Measurements from ENCODE around the gene KCNQ1.

DNA sequence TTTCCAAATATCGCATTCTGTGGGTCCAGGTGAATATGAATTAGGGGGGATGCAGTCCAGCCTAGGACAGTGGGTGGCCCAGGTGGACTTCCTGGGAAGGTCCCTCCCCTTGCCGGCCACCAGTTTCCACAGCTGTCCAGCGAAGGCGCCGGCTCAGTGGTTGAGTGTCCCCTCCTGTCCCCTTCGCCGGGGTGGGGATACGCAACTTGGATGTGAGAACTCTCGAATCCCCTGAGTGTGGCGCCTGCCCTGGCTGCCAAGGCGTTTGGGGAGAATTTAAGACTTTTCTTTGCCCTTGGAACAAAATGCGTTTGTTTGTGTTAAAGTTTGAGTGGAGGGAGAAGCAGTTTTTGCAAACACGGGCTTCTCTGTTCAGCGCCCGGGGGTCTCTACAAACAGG lies 131.3 kb downstream of the KCNQ1 start:
- TF ChIP-seq GATA2 (IDR thresholded peaks at IDR 0.05; ENCODE audit: low read depth, low read length), result no peak
- TF ChIP-seq GATA3 (IDR thresholded peaks at IDR 0.05; ENCODE audit: low read depth, low read length), result no peak
